HG02973 (cell line): ENCODE results near the gene AMER2.
"Not testable (repeated sequence)": the region's sequence is repeated elsewhere in the genome, so short reads cannot be mapped to it uniquely, and the experiment has no call there.

Experiments used
- ATAC-seq: cut with Tn5 transposase; IDR thresholded peaks from one replicate; pipeline ENCODE4 v1.9.1; 2021; ENCODE audit warnings: moderate library complexity; ENCODE audit not compliant: unreplicated experiment

Gene AMER2

DNA sequence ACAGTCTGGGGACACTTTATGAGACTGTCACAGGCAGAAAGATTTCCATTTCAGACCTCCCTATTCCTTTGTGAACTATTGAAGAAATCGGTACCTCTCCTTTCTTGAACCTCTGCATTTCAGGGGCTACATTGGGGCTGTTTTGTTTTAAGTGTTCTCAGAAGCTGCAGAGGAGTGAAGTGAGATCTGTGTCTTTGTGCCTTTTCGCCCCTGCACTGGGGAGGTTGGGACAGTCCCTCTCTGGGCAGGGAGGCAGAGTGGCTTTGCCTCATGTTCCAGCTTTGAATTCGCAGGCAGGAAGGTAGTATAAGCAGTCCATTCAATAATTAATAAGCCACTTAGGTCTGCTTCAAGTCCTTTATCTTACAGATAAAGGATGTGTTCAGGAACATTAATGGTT lies 9.5 kb upstream of the AMER2 start:
- ATAC-seq = peak; percentile 16

DNA sequence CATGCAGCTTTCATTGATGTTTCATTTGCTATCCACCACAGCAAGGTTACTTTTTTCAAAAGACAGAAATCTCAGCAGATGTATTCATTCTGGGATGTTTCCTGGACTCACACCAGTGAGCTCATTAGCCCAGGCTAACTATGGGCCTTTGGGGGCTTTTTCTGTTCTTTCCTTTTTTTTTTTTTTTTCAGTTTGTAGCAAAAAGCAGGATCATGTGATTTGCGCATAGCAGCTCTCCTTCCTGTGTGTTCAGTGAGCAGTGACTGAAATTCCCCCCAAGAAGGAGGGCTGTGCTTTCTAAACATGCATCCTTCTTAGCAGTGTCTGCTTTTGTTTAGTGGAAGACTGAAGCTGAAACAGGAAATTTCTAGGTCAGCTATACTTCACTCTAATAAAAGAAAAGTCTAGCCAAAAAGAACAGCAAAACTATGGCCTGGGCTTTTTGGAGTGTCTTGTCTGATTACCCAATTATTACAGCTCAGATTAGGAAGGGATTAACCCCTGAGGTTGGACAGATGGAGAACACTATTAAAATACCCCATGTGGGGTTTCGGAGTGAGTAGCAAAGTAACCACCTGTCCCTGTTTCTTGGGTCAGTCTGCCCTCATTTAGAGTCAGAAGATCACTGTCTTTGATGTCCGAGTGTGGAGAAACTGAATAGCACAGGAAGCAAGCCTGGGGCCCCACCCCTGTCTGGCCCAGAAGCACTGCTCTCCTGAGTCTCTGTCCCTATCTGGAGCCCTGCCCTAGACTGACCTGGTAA lies 8.9 kb upstream of the AMER2 start:
- peak; percentile 47 for ATAC-seq

DNA sequence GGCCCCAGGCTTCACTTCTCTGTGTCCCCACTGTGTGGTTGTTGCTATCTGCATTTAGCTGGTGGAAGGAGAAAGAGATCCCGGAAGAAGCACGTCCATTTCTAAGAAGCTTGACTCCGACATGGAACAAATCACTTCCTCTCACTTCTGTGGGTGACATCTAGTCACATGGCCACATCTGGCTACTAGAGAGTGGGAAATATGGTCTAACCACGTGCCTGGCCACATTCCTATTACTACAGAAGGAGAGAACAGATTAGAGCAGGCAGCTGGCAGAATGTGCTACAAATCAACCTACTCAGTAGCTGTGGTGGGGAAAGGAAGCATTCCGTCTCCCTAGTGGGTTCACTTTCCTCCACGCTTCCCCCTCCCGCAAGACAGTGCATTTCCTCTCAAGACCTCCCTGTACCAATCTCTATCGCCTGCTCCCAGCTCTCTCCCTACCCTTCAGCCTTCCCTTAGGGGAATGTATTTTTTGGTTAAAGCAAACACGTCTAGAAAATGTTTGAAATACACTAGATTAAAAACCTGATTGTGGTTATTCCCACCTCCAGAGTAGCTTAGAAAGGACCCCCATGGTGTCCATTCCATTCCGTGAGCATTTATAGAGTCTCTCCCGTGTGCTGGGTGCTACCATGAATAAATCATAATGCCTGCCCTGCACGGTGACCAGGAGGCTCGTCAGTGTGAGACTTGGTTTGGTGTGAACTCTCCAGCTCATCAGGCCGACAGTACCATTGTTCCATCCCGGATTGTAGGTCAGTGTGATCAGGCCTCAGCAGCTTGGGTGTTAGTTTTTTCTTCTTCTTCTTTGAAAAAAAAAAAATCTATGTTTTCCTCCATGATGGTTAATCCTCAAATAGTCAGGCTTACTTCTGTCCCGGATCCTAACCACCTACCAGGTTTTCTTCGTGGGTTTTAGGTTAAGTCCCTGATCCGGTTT lies 8.0 kb upstream of the AMER2 start:
- no peak for ATAC-seq

DNA sequence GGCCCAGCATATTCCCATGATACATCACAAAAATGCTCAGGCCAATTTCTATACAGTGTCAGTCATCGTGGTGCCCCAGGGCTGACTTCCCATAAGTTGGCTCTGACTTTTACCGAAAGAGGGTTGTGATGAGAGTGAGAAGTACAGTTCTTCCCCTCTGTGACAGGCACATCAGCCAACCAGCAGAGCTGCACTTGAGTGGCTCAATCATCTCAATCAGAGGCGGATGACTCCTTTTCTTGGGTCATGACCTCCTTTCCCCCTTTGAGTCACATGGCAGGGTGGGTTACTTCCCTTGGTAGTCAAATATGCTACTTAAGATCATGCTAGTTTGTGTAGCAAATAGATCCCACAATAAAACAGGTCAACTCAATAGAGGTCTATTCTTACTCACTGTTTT lies 6.9 kb upstream of the AMER2 start:
- ATAC-seq = no peak

DNA sequence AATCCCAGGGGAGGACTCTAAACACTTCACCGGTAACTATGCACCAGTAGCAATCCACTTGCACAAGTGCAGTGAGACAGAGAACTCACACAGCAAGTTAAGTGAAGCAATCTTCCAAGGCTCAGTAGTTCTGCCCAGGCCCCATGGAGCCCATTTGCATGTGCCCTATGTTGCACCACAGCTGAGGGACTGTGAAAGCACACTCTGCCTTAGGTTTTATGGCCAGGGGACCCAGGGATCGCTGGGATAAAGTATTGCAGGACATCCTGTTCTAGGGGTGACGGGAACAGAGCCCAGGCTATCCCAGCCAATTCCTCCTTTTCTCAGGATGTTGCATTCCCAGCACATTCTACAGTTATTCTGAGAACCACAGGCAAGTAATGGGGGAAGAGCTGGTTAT lies 6.0 kb upstream of the AMER2 start:
- no peak for ATAC-seq

DNA sequence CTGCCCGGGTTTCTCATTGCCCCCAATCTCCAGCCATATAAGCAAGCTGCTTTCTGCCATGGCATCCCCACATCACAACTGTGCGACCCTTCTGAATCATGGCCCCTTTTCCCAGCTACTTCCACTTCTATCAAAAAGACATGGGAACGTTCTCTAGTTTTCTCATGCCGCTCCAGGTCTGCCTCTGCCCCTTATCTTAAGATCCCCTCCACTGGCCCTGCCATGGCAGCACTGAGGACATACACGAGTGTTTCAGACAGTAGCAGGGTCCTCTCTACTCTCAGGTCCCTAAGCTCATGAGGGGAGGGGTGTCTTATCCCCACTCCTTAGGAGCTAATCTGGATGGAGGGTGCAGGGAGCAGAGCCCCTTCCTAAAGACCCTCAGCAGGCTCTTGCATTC lies 5.5 kb upstream of the AMER2 start:
- ATAC-seq = no peak

DNA sequence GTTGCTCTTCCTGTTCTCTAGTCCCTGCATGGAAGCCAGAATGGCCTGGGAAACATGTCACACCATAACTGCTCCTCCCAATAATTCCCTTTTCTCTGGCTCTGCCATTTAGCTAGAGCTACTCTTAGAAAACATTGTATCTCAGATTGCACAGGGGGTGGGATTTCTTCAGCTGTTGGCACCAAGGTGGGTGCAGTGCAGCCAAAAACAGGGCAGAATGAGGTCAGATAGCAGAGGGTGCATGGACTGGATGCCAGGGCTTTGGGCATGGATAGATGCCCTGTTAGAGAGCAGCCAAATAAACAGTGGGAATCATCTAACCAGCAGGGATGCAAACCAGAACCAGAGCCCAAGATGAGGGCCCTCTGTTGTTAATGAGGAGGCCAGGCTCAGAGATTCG lies 4.9 kb upstream of the AMER2 start:
- no peak for ATAC-seq

DNA sequence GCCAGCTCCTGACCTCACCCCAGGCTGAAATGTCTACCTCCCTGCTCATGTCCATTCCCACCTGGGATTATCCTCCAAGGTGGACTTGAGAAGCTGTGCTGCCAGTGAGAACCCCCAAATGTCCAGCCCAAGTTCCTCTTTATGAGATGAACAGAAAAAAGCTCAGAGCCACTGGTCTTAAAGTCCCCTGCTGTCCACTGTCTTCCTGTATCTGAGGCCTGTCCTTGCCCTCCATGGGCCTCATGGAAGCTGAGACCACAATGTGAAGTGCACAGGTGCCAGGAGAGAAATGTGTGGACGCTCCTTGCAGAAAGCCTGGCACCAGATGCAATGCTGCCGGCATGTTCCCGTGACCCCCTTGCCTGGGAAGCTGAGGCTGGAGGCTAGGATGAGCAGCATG lies 3.3 kb upstream of the AMER2 start:
- no peak for ATAC-seq

DNA sequence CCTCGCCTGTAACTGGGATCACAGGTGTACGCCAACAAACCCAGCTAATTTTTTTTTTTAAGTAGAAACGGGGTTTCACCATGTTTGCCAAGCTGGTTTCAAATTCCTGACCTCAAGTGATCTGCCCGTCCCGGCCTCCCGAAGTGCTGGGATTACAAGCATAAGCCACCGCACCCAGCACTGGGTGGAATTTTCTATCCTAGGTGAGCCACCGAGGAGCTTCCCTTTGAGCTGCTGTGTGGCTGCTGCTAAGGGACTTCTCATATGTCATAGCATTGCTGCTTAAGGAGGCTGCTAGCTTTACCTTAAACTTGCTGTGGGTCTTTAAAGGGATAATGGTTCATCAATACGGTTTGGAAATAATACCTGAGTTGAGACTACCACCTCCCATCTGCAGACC lies 2.9 kb upstream of the AMER2 start:
- ATAC-seq = no peak

DNA sequence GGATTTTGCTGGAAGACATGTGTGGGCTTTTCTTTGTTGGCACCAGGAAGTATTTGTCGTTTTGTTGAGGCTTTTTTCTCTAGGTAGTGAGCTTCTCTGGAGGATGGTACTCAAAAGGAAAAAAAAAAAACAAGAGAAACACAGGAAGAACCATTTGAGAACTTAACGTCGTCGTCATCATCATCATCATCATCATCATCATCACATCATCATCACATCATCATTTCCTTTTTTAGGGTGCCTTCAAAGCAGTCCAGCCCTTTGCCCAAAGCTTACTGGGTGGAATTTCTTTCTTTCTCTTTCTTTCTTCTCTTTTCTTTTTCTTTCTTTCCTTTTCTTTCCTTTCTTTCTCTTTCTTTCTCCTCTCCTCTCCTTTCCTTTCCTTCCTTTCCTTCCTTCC lies 2.2 kb upstream of the AMER2 start:
- no peak for ATAC-seq

DNA sequence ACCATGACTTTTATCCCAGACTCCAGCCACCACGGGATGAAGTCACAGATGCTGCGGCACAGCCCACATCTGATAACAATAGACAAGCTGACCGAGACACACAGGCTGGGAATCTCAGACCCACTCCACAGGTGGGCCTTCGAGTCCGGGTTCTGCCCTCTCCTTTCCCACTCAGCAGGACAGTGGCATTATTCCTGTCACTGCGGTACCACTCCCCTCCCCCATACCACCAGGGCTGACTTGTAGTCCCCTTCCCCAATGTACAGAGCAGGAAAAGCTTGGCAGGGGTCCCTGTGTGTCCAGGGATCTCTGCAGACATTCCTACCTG lies 179 bp upstream of the AMER2 start:
- no peak for ATAC-seq

DNA sequence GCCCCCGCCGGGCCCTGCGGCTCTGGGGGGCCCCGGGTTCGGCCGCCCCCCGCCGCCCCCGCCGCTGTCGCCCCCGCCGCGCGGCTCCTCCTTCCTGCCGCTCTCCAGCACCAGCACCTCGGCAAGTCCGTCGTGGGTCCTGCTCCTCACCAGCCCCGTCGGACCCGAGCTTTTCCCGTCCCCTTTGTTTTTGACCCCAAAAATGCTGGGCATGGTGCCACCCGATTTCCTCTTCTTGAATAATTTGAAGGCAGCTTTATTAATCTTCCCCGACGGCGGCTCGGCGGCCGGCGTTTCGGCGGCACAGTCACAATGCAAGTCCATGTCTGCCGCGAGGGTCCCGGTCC lies 945 bp downstream of the AMER2 start:
- ATAC-seq = no peak

DNA sequence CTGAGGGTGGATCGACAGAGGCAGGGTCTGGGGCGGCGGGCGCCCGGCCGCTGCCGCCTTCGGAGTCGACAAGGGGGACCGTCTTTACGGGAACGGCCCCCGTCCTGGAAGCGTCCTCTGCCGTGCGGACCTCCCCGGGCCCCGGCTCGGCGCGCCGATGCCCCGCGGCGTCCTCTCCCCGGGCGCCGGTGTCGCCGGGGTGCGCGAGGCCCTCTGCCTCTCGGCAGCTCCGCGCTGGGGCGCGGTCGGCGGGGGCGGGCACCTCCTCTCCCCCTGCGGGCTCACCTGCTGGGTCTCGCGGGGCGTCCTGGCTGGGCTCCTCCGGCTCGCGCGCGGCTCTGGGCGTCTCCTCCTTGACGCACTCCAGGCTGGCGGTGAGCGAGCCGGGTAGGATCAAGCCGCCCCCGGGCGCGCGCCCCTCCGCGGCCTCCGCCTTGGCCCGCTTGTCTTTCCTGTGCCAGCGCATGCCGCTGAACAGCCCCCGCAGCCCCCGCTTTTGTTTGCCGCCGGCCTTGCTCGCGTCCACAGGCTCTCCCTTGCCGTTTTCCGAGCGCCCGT lies 1.5 kb downstream of the AMER2 start:
- no peak for ATAC-seq

DNA sequence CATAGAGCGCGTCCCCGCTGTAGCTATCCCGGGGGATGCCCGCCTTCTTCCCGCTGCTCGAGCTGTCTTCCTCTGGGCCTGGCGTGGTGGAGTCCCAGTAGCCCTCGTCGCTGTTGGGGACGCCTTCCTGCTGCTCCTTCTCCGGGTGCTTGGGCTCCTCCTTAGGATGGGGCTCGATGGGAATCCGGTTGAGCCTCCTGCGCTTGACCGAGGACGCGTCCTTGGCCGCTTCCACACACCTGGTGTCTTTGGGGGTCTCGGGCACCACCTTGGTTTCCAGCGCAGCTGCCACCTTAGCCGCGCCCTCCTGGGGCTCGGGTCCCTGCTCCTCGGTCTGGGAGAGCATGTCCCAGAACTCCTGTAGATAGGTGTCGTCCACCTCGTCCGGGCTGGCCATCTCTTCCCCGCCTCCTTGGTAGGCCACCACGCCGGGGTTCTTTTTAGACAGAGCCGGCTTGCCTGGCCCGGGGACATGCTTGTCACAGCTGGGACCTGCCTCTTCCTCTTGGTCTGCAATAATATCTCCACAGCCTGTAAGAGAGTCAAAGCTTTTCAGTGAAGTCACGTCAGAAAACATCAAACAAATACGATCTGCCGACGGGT lies 2.0 kb downstream of the AMER2 start:
- no peak for ATAC-seq

DNA sequence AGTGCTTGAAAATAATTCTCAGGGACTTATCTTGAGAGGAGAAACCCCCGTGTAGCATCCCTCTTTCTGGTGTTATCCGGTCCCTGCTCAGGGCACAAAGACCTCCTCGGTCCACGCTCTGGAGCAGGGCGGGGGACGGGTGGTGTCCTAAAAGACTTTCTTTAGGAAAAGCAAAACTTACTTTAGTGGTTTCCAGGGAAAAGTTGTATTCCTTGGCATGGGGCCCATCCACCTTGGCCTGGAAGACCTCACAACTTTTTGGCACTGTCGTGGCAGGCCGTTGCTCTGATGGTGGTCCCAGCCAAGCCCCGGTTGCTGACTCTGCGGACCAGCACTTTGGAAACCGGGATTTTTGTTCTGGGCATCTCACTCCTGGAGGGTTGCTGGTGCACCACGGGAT lies 2.7 kb downstream of the AMER2 start:
- ATAC-seq = no peak

DNA sequence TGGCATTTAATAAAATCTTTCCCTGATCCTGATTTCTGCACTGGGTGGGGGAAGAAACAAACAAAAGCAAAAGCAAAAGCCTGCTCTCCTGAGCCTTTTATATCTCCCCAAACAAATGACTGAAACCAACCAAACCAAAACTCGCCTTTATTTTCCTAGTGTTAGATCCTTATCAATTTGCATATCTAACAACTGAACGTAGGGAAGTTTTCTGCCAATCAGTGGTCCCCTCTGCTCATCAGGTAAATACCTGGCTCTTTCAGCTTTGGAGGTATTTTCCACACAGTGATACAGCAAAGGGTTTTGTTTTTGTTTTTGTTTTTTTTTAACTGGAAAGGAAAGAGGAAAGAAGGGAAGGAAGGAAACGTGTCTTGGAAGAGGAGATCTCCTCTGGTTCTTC lies 3.3 kb downstream of the AMER2 start:
- ATAC-seq = no peak

DNA sequence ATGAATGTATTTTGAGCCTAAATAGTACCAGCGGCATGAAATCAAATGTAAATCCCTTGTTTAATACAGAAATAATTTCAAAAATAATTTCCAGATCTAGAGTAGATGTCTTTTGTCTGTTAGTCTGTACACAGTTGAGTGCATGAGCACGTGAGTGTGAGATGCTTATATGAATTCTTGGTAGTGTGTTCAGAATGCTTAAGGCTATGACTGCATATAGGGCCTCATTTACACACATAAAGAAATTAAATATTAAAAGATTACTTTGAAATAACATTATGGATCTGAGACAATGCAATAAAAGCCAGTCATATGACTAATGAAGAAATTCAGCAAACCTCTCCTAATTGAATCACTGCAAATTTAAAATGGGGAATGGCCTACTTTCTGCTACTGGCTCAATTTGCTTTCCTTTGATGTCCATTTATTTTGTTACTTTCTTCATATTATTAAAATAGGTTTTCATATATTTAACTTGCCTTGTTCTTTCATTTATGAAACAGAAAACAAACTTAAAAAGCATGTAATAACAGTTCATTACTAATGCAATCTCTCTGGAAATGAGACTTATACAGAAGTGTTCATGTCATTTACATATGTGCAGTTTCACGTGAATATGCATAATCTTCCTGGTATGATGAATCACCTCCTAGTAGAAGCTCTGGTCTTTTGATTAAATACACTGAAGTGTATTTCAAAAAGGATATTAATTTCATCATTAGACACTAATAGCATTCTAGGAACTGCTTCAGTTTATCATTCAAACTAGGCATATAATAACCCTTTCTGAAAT lies 4.5 kb downstream of the AMER2 start:
- ATAC-seq = no peak

DNA sequence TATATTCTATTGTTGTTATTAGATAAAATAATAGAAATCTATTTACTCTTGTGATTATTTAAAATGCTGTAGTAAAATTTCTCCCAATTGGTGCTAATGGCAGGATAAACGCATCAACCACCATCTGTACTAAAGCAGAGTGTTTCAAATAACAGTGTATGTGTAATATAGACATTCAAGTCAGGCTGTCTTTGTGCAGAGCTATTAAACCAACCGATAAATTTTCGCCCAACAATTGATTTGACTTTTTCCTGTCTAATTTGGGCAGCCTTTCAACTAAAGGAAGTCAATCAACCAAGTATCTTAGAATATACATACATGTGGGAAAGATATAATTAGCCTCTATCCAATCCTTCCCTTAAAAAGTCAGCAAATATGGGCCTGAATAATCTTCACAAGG lies 5.8 kb downstream of the AMER2 start:
- no peak for ATAC-seq

DNA sequence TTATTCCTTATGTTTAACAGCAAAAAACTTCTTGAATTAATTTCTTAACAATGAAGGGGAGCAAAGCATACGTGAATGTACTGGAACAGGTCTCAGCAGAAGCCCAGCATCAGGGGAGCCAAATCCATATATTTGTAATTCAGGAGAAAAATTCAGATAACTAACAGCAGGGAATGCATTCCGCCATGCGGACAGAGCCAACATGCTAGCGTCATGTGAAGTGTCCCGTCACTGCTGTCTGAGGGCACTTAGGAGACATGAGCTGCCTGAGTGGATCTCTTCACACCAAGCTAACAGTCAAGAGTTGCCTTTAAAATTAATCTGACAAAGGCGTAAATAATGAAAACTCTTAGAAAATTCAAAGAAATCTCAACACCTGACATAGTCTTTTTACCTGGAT lies 6.4 kb downstream of the AMER2 start:
- no peak for ATAC-seq

DNA sequence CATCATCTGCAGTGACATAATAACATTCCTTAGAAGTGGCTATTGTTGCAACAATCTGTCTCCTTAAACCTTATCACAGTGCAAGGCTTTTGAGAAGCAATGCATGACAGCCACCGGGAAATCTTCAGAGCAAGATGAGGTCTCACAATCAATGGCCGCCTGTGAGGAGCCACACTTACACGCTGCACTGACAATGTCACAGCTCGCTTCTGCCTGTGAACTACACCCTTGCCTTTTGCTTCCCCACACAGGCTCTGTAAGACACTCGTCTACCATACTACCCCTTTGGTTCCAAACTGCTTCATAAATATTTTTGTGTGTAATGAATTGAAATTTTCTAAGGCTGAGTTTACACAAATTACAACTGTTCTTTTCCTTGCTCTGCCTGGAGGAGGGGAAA lies 6.9 kb downstream of the AMER2 start:
- ATAC-seq = not testable (repeated sequence)

DNA sequence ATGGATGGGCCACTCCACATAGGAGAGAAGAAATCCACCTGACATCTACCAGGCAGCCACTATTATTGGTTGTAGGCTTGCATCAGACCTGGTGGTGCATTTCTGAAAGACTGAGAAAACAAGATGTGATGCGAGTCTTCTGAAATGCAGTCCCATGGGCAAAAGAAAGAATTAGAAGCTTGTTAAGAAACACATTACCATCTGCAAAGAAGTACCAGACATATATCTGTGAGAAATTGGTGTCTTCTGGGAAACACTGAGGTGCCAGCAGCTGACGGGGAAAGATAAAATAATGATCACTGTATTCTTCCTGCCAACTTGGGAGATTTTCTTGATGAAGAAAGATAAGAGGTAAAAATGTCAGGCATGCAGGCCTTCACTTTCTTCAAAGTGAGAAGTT lies 14.4 kb downstream of the AMER2 start:
- no peak for ATAC-seq
